IMR-90 (cell line): Measurements from ENCODE around the gene MCMBP. TPM values are rescaled to one million over a fixed set of nuclear protein-coding genes. Genes with fewer than 3 reads are reported as not detected.
A peak's percentile ranks its signal among the peaks of the same experiment; 100 is the strongest.

Experiments
- ATAC-seq: fragments of 200-7000 bp; cut with Tn5 transposase; 2 replicates; pipeline ENCODE4 v1.9.1; 2020; ENCODE audit warnings: low read depth, mild to moderate bottlenecking, moderate library complexity
- BruUV-seq: library from RNA; stranded (reverse); fragments of 400-500 nt; replicated peaks from 2 replicates; lab custom pipeline; 2021; lab: Mats Ljungman, UMichigan
- CTCF ChIA-PET: fragments of 300-600 bp; formaldehyde crosslinking; extraction: SDS; loops from one replicate; lab custom pipeline; 2021; ENCODE audit warnings: antibody characterized with exemption; lab: Yijun Ruan, JAX
- POLR2A ChIA-PET: fragments of 300-600 bp; sonication (Branson Sonifier 250); formaldehyde crosslinking; loops from one replicate; lab custom pipeline; 2022; ENCODE audit warnings: antibody characterized with exemption; ENCODE audit not compliant: unreplicated experiment; lab: Charles Lee
- DNase-seq: peaks from one replicate; pipeline ENCODE4 v3.0.0; 2013
- H2AFZ ChIP-seq: replicated peaks from 2 replicates; pipeline ENCODE3; 2013; ENCODE audit warnings: low read length, mild to moderate bottlenecking; ENCODE audit not compliant: poor library complexity
- H2AK5ac ChIP-seq: 2 replicates; pipeline ENCODE4 v1.6.1; 2013; ENCODE audit warnings: low read depth, low read length, inconsistent platforms
- H2AK9ac ChIP-seq: replicated peaks from 2 replicates; pipeline ENCODE3; 2013; ENCODE audit warnings: mild to moderate bottlenecking, low read depth, low read length, moderate library complexity; ENCODE audit not compliant: poor library complexity
- H2BK120ac ChIP-seq: 2 replicates; pipeline ENCODE4 v1.6.1; 2013; ENCODE audit warnings: low read depth, low read length, inconsistent platforms
- H2BK15ac ChIP-seq: 3 replicates; pipeline ENCODE4 v1.6.1; 2013; ENCODE audit warnings: low read depth, low read length, inconsistent platforms
- H2BK20ac ChIP-seq: 2 replicates; pipeline ENCODE4 v1.6.1; 2013; ENCODE audit warnings: low read depth, mild to moderate bottlenecking, inconsistent platforms, low read length, moderate library complexity
- H2BK5ac ChIP-seq: 2 replicates; pipeline ENCODE4 v1.6.1; 2013; ENCODE audit warnings: mild to moderate bottlenecking, low read depth, low read length, inconsistent platforms; ENCODE audit not compliant: poor library complexity, severe bottlenecking
- H3K14ac ChIP-seq: replicated peaks from 2 replicates; pipeline ENCODE4 v1.6.1; 2013; ENCODE audit warnings: low read depth, low read length, inconsistent platforms
- H3K18ac ChIP-seq: 2 replicates; pipeline ENCODE4 v1.6.1; 2013; ENCODE audit warnings: low read depth, low read length, control low read depth
- H3K23ac ChIP-seq: 2 replicates; pipeline ENCODE4 v1.6.1; 2013; ENCODE audit warnings: low read depth, low read length, inconsistent platforms
- H3K27ac ChIP-seq: 2 replicates; pipeline ENCODE4 v1.5.1; 2013; ENCODE audit warnings: mild to moderate bottlenecking, control low read depth, low read length; ENCODE audit not compliant: insufficient read depth
- H3K27me3 ChIP-seq: 2 replicates; pipeline ENCODE4 v1.6.1; 2013; ENCODE audit warnings: low read length; ENCODE audit not compliant: control insufficient read depth, insufficient read depth
- H3K36me3 ChIP-seq: 2 replicates; pipeline ENCODE4 v1.6.1; 2013; ENCODE audit warnings: low read length, mixed read lengths; ENCODE audit not compliant: control insufficient read depth, insufficient read depth
- H3K4ac ChIP-seq: 2 replicates; pipeline ENCODE4 v1.6.1; 2013; ENCODE audit warnings: low read depth, low read length, inconsistent platforms
- H3K4me1 ChIP-seq: 2 replicates; pipeline ENCODE4 v1.6.1; 2013; ENCODE audit warnings: low read length, mixed read lengths; ENCODE audit not compliant: control insufficient read depth, insufficient read depth
- H3K4me2 ChIP-seq: 2 replicates; pipeline ENCODE4 v1.6.1; 2013; ENCODE audit warnings: low read depth, mild to moderate bottlenecking, control low read depth, low read length, moderate library complexity
- H3K4me3 ChIP-seq: 2 replicates; pipeline ENCODE4 v1.5.1; 2013; ENCODE audit warnings: low read depth, mild to moderate bottlenecking, control low read depth, low read length, moderate library complexity; ENCODE audit not compliant: insufficient read depth
- H3K56ac ChIP-seq: 2 replicates; pipeline ENCODE4 v1.6.1; 2013; ENCODE audit warnings: low read length, inconsistent platforms; ENCODE audit not compliant: insufficient read depth; ENCODE audit errors: extremely low read depth
- H3K79me1 ChIP-seq, 2 experiments: 2 replicates each; pipeline ENCODE4 v1.6.1; 2013; ENCODE audit warnings: low read length in 2 of 2, inconsistent platforms in 1 of 2, low read depth in 1 of 2
- H3K9ac ChIP-seq: 2 replicates; pipeline ENCODE4 v1.6.1; 2013; ENCODE audit warnings: low read depth, low read length, control low read depth
- H3K9me1 ChIP-seq: 2 replicates; pipeline ENCODE4 v1.6.1; 2013; ENCODE audit warnings: low read length, inconsistent platforms; ENCODE audit not compliant: insufficient read depth
- H3K9me3 ChIP-seq: 2 replicates; pipeline ENCODE4 v1.6.1; 2013; ENCODE audit warnings: low read length; ENCODE audit not compliant: control insufficient read depth, insufficient read depth
- H4K20me1 ChIP-seq: 2 replicates; pipeline ENCODE4 v1.6.1; 2013; ENCODE audit warnings: low read length, inconsistent platforms; ENCODE audit not compliant: insufficient read depth
- H4K5ac ChIP-seq: 2 replicates; pipeline ENCODE4 v1.6.1; 2013; ENCODE audit warnings: mild to moderate bottlenecking, low read depth, low read length, control low read depth
- H4K8ac ChIP-seq, 2 experiments: 2 replicates each; pipeline ENCODE4 v1.6.1; 2013; ENCODE audit warnings: low read depth in 2 of 2, low read length in 2 of 2, control low read depth in 1 of 2, inconsistent platforms in 1 of 2
- H4K91ac ChIP-seq: 2 replicates; pipeline ENCODE4 v1.6.1; 2013; ENCODE audit warnings: low read depth, low read length, inconsistent platforms; ENCODE audit not compliant: insufficient read depth
- BHLHE40 ChIP-seq: fragments of 150-350 bp; IDR thresholded peaks from 2 replicates; pipeline ENCODE4 v1.6.1; 2016; ENCODE audit warnings: mild to moderate bottlenecking, low read depth, low read length
- CEBPB ChIP-seq: IDR thresholded peaks from 2 replicates; pipeline ENCODE4 v1.6.1; 2012; ENCODE audit warnings: low read depth, low read length, improper control_type of control experiment
- CHD1 ChIP-seq: IDR thresholded peaks from 2 replicates; pipeline ENCODE4 v1.6.1; 2012; ENCODE audit warnings: low read depth, low read length, improper control_type of control experiment
- CTCF ChIP-seq: conservative IDR thresholded peaks from 2 replicates; pipeline ENCODE4 v1.5.1; 2012; ENCODE audit warnings: mild to moderate bottlenecking, low read depth, low read length, improper control_type of control experiment
- ELK1 ChIP-seq: fragments of 150-350 bp; IDR thresholded peaks from 2 replicates; pipeline ENCODE4 v1.6.1; 2016; ENCODE audit warnings: low read depth, mild to moderate bottlenecking, low read length, moderate library complexity, borderline replicate concordance
- FOS ChIP-seq: fragments of 150-350 bp; IDR thresholded peaks from 2 replicates; pipeline ENCODE4 v1.6.1; 2016; ENCODE audit warnings: low read depth, low read length
- MAFK ChIP-seq: IDR thresholded peaks from 2 replicates; pipeline ENCODE4 v1.6.1; 2012; ENCODE audit warnings: low read depth, low read length, improper control_type of control experiment
- MAZ ChIP-seq: IDR thresholded peaks from 2 replicates; pipeline ENCODE4 v1.6.1; 2012; ENCODE audit warnings: low read depth, mild to moderate bottlenecking, low read length, improper control_type of control experiment, moderate library complexity, borderline replicate concordance
- MXI1 ChIP-seq: IDR thresholded peaks from 2 replicates; pipeline ENCODE4 v1.6.1; 2012; ENCODE audit warnings: low read depth, mild to moderate bottlenecking, low read length, moderate library complexity, borderline replicate concordance
- NFE2L2 ChIP-seq: fragments of 150-350 bp; IDR thresholded peaks from 2 replicates; pipeline ENCODE4 v1.6.1; 2016; ENCODE audit warnings: low read depth, mild to moderate bottlenecking, low read length
- POLR2A ChIP-seq: IDR thresholded peaks from 2 replicates; pipeline ENCODE4 v1.6.1; 2012; ENCODE audit warnings: mild to moderate bottlenecking, low read depth, low read length
- RAD21 ChIP-seq: IDR thresholded peaks from 2 replicates; pipeline ENCODE4 v1.6.1; 2012; ENCODE audit warnings: low read length, improper control_type of control experiment
- RFX5 ChIP-seq: IDR thresholded peaks from 2 replicates; pipeline ENCODE4 v1.8.0; 2012; ENCODE audit warnings: low read depth, mild to moderate bottlenecking, low read length, moderate library complexity
- SMC3 ChIP-seq: fragments of 150-350 bp; IDR thresholded peaks from 2 replicates; pipeline ENCODE4 v1.6.1; 2016; ENCODE audit warnings: low read depth, mild to moderate bottlenecking, antibody characterized with exemption, low read length, moderate library complexity
- USF2 ChIP-seq: fragments of 150-350 bp; IDR thresholded peaks from 2 replicates; pipeline ENCODE4 v1.6.1; 2017; ENCODE audit warnings: mild to moderate bottlenecking, antibody characterized with exemption, low read length, low read depth
- WGBS, 2 experiments: methylation state at CpG; one replicate each; pipeline versions ENCODE4 v1.1.5 to v1.1.7; 2013; ENCODE audit warnings: missing lambda C conversion rate in 2 of 2; ENCODE audit not compliant: insufficient read length in 1 of 2; ENCODE audit errors: extremely low coverage in 2 of 2; 5-methylcytosine and 5-hydroxymethylcytosine counted together
- dilution Hi-C: fragments of 300-500 bp; cut with HindIII; formaldehyde crosslinking; loops from one replicate; pipeline ENCODE4 v1.14.3; 2018; ENCODE audit warnings: low sequenced_read_pairs; ENCODE audit not compliant: unreplicated experiment
- in situ Hi-C: fragments of 300-500 bp; cut with MboI; formaldehyde crosslinking; loops from 3 replicates; pipeline ENCODE4 v1.14.3; 2019; ENCODE audit warnings: low sequenced_read_pairs, inconsistent platforms, mixed read lengths
- intact Hi-C: fragments of 100-400 bp; cut with micrococcal nuclease; formaldehyde crosslinking; loops from 2 replicates; pipeline ENCODE4 v1.10.0; 2022
- polyA plus RNA-seq, 3 experiments: library from polyadenylated mRNA; depleted of rRNA; stranded (reverse); fragments of >200 nt; gene quantifications; 2 replicates each; pipeline ENCODE4 v1.2.3, GENCODE V29; 2012; ENCODE audit warnings: low replicate concordance in 1 of 3
- total RNA-seq: library from RNA; depleted of rRNA; stranded (reverse); fragments of >200 nt; gene quantifications from 2 replicates; pipeline ENCODE4 v1.2.3, GENCODE V29; 2012

Gene MCMBP
- total and polyA plus RNA-seq, 2 of the 4 experiments (the other 2 are of a cell fraction), result 39.0 to 59.9 TPM

GRCh38 chr10:119807960-119808697 is 64.5 kb downstream of the MCMBP start:
- Histone ChIP-seq H2AK9ac (no peak overlapping the region), H3K9ac (no peak overlapping the region), H3K18ac (no peak overlapping the region; the same call in 1 of the 2 replicates), H4K20me1 (no peaks in the 10 kb centered on the region), H3K23ac (no peak overlapping the region), H3K14ac (no peak overlapping the region), H4K8ac (no peak overlapping the region), H3K4me3 (no peak overlapping the region), H2AK5ac (no peak overlapping the region), H2BK20ac (peak overlapping the region; percentile 19; the same call in 1 of the 2 replicates), H3K79me1 (no peaks in the 10 kb centered on the region), H4K91ac (0 out of 2 replicates have a peak overlapping the region, but pooled peaks have one; percentile 29), H3K56ac (no peak overlapping the region), H3K27me3 (no peaks in the 10 kb centered on the region), H3K4me2 (no peak overlapping the region), H3K27ac (no peak overlapping the region), H3K4me1 (no peaks in the 10 kb centered on the region), H2BK120ac (peak overlapping the region; percentile 23; the same call in 1 of the 2 replicates), H2BK5ac (peak overlapping the region; percentile 9), H3K9me3 (no peaks in the 10 kb centered on the region), H3K9me1 (peaks cover 8% of the 10 kb centered on the region), H3K4ac (no peak overlapping the region), H2AFZ (no peak overlapping the region), H4K5ac (no peak overlapping the region), H2BK15ac (no peak overlapping the region), H3K36me3 (peaks cover 3% of the 10 kb centered on the region)
- DNase-seq (peak; percentile 93), ATAC-seq (peak; percentile 73)
- in situ Hi-C loops (no loop called here), dilution Hi-C loops (no loop called here), intact Hi-C loops (no loop called here)
- ChIA-PET CTCF (no interaction called here), POLR2A (no interaction called here)
- no TSS peak for BruUV-seq
- WGBS, 2 experiments, result no CpG with 5 or more reads among the region's 3 CpGs
- TF ChIP-seq RFX5, result no peak
- TF ChIP-seq BHLHE40, result no peak
- TF ChIP-seq NFE2L2, result no peak
- no peak for TF ChIP-seq USF2
- TF ChIP-seq POLR2A, result no peak
- no peak for TF ChIP-seq MXI1
- TF ChIP-seq CHD1, result no peak
- no peak for TF ChIP-seq RAD21
- no peak for TF ChIP-seq ELK1
- peak; percentile 58; the same call in 1 of the 2 replicates for TF ChIP-seq MAZ
- peak; percentile 75 for TF ChIP-seq CEBPB
- TF ChIP-seq SMC3, result no peak
- TF ChIP-seq MAFK, result peak; percentile 9; the same call in 1 of the 2 replicates
- TF ChIP-seq CTCF, result no peak
- no peak for TF ChIP-seq FOS
